ENCODE data around the gene KIF4B. TPM values are rescaled to one million over a fixed set of nuclear protein-coding genes. Genes with fewer than 3 reads are reported as not detected.

The KIF4B gene, protein sequence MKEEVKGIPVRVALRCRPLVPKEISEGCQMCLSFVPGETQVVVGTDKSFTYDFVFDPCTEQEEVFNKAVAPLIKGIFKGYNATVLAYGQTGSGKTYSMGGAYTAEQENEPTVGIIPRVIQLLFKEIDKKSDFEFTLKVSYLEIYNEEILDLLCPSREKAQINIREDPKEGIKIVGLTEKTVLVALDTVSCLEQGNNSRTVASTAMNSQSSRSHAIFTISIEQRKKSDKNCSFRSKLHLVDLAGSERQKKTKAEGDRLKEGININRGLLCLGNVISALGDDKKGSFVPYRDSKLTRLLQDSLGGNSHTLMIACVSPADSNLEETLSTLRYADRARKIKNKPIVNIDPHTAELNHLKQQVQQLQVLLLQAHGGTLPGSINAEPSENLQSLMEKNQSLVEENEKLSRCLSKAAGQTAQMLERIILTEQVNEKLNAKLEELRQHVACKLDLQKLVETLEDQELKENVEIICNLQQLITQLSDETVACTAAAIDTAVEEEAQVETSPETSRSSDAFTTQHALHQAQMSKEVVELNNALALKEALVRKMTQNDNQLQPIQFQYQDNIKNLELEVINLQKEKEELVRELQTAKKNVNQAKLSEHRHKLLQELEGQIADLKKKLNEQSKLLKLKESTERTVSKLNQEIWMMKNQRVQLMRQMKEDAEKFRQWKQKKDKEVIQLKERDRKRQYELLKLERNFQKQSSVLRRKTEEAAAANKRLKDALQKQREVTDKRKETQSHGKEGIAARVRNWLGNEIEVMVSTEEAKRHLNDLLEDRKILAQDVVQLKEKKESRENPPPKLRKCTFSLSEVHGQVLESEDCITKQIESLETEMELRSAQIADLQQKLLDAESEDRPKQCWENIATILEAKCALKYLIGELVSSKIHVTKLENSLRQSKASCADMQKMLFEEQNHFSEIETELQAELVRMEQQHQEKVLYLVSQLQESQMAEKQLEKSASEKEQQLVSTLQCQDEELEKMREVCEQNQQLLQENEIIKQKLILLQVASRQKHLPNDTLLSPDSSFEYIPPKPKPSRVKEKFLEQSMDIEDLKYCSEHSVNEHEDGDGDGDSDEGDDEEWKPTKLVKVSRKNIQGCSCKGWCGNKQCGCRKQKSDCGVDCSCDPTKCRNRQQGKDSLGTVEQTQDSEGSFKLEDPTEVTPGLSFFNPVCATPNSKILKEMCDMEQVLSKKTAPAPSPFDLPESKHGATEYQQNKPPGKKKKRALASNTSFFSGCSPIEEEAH
- not detected in 2 replicates for polyA plus RNA-seq
- 0.49 and 0.69 TPM in 2 replicates for polyA minus RNA-seq

DNA sequence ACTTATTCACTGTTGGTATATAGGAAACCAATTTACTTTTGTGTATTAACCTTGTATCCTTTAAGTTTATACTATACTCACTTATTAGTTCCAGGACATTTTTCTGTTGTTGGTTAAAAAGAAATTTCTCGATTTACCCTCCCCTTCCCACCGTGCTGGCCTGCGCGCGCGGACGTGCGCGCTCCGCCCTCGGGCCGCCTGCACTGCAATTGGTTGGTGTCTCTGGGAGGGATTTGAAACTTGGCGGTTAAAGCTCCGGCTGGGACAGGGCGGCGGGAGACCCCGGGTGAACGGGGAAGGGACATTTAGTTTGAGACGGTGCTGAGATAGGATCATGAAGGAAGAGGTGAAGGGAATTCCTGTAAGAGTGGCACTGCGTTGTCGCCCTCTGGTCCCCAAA, at the start of gene KIF4B:
TSS of gene KIF4B (plus strand) at position 230 of the 400 bp plus-strand sequence. CDS start at position 335, 105 bp downstream.
- Histone ChIP-seq H3K4me3 (ENCODE audit: low read length) (no peak within 1 kb of the TSS), H3K27ac (ENCODE audit: low read length) (no peak within 1 kb of the TSS), H3K36me3 (ENCODE audit: insufficient read depth, low read length) (no peaks in the 10 kb centered on the region), H3K9me3 (ENCODE audit: low read length) (no peaks in the 10 kb centered on the region), H3K79me2 (replicated peaks; ENCODE audit: insufficient read depth, low read length) (no peaks in the 10 kb centered on the region), H3K9me2 (ENCODE audit: insufficient read depth, low read length) (no peaks in the 10 kb centered on the region), H3K4me2 (ENCODE audit: low read length) (no peak within 1 kb of the TSS), H3F3A (ENCODE audit: insufficient read depth, low read length, poor library complexity, severe bottlenecking) (no peaks in the 10 kb centered on the region), H2AFZ (ENCODE audit: low read depth, low read length) (no peak within 1 kb of the TSS), H3K27me3 (ENCODE audit: insufficient read depth, low read depth, low read length) (no peaks in the 10 kb centered on the region), H3K9ac (ENCODE audit: low read length) (no peak within 1 kb of the TSS), H4K20me1 (ENCODE audit: insufficient read depth) (no peaks in the 10 kb centered on the region)
- TF ChIP-seq, protein P1, sequence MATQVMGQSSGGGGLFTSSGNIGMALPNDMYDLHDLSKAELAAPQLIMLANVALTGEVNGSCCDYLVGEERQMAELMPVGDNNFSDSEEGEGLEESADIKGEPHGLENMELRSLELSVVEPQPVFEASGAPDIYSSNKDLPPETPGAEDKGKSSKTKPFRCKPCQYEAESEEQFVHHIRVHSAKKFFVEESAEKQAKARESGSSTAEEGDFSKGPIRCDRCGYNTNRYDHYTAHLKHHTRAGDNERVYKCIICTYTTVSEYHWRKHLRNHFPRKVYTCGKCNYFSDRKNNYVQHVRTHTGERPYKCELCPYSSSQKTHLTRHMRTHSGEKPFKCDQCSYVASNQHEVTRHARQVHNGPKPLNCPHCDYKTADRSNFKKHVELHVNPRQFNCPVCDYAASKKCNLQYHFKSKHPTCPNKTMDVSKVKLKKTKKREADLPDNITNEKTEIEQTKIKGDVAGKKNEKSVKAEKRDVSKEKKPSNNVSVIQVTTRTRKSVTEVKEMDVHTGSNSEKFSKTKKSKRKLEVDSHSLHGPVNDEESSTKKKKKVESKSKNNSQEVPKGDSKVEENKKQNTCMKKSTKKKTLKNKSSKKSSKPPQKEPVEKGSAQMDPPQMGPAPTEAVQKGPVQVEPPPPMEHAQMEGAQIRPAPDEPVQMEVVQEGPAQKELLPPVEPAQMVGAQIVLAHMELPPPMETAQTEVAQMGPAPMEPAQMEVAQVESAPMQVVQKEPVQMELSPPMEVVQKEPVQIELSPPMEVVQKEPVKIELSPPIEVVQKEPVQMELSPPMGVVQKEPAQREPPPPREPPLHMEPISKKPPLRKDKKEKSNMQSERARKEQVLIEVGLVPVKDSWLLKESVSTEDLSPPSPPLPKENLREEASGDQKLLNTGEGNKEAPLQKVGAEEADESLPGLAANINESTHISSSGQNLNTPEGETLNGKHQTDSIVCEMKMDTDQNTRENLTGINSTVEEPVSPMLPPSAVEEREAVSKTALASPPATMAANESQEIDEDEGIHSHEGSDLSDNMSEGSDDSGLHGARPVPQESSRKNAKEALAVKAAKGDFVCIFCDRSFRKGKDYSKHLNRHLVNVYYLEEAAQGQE (IDR thresholded peaks at IDR 0.05; ENCODE audit: borderline replicate concordance), result no peak
- TF ChIP-seq EZH2 (IDR thresholded peaks at IDR 0.05; ENCODE audit: borderline replicate concordance, insufficient read depth, low read length, poor library complexity, severe bottlenecking) (no peak), POLR2AphosphoS5 (IDR thresholded peaks at IDR 0.05) (no peak), TAF1 (IDR thresholded peaks at IDR 0.05; ENCODE audit: low read depth) (no peak), EP300 (conservative IDR thresholded peaks at IDR 0.05; ENCODE audit: poor library complexity, severe bottlenecking) (no peak), MXI1 (conservative IDR thresholded peaks at IDR 0.05; ENCODE audit: poor library complexity, severe bottlenecking) (no peak)
- TF ChIP-seq, protein P2, sequence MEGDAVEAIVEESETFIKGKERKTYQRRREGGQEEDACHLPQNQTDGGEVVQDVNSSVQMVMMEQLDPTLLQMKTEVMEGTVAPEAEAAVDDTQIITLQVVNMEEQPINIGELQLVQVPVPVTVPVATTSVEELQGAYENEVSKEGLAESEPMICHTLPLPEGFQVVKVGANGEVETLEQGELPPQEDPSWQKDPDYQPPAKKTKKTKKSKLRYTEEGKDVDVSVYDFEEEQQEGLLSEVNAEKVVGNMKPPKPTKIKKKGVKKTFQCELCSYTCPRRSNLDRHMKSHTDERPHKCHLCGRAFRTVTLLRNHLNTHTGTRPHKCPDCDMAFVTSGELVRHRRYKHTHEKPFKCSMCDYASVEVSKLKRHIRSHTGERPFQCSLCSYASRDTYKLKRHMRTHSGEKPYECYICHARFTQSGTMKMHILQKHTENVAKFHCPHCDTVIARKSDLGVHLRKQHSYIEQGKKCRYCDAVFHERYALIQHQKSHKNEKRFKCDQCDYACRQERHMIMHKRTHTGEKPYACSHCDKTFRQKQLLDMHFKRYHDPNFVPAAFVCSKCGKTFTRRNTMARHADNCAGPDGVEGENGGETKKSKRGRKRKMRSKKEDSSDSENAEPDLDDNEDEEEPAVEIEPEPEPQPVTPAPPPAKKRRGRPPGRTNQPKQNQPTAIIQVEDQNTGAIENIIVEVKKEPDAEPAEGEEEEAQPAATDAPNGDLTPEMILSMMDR (IDR thresholded peaks at IDR 0.05; ENCODE audit: poor library complexity, severe bottlenecking), result no peak

DNA sequence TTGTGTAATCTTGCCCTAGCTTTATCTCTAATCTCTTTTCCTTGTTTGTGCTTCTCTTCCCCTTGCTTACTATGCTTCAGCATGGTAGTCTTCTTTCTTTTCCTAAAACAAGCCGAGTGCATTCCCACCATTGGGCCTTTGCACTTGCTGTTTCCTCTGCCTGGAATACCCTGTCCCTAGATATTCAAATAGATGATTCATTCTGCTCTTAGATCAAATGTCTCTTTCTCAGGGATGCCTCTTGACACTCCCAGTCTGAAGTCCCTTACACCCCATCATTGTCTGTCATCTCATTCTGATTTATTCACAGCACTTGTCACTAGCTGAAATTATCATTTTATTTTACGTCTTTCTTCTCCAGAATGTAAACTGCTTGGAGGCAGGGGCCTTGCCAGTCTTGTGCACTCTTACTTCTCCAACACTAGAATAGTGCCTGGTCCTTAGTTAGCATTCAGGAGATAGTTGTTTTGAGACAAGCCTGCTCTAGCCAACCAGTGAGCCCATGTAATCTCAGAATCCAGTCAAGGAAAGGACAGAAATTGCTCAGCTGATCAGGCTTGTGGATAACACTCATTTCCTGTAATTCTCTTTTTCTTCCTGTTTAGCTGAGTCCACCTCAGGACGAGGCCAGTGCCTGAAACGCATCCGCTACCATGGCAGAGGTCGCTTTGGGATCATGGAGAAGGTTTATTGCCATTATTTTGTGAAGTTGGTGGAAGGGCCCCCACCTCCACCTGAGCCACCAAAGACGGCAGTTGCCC, 47.3 kb upstream of the KIF4B start:
- H3K27ac ChIP-seq (ENCODE audit: low read length), result no peak overlapping the region
- no peak overlapping the region for H2AFZ ChIP-seq (ENCODE audit: low read depth, low read length)
- no peaks in the 10 kb centered on the region for H3K9me2 ChIP-seq (ENCODE audit: insufficient read depth, low read length)
- peaks cover 4% of the 10 kb centered on the region for H3K36me3 ChIP-seq (ENCODE audit: insufficient read depth, low read length)
- no peak overlapping the region for H3K4me2 ChIP-seq (ENCODE audit: low read length)
- no peaks in the 10 kb centered on the region for H3K9me3 ChIP-seq (ENCODE audit: low read length)
- no peaks in the 10 kb centered on the region for H3K79me2 ChIP-seq (replicated peaks; ENCODE audit: insufficient read depth, low read length)
- H4K20me1 ChIP-seq (ENCODE audit: insufficient read depth), result no peaks in the 10 kb centered on the region
- H3K4me3 ChIP-seq (ENCODE audit: low read length), result no peak overlapping the region
- no peak overlapping the region for H3K9ac ChIP-seq (ENCODE audit: low read length)
- H3K27me3 ChIP-seq (ENCODE audit: insufficient read depth, low read depth, low read length), result no peaks in the 10 kb centered on the region
- no peaks in the 10 kb centered on the region for H3F3A ChIP-seq (ENCODE audit: insufficient read depth, low read length, poor library complexity, severe bottlenecking)
- TF ChIP-seq TAF1 (IDR thresholded peaks at IDR 0.05; ENCODE audit: low read depth) (no peak), RAD21 (conservative IDR thresholded peaks at IDR 0.05) (no peak), EP300 (conservative IDR thresholded peaks at IDR 0.05; ENCODE audit: poor library complexity, severe bottlenecking) (no peak), POLR2AphosphoS5 (IDR thresholded peaks at IDR 0.05) (no peak), EZH2 (IDR thresholded peaks at IDR 0.05; ENCODE audit: borderline replicate concordance, insufficient read depth, low read length, poor library complexity, severe bottlenecking) (no peak), MXI1 (conservative IDR thresholded peaks at IDR 0.05; ENCODE audit: poor library complexity, severe bottlenecking) (no peak)
- TF ChIP-seq, protein P1 (IDR thresholded peaks at IDR 0.05; ENCODE audit: borderline replicate concordance), result no peak
- TF ChIP-seq, protein P2 (IDR thresholded peaks at IDR 0.05; ENCODE audit: poor library complexity, severe bottlenecking), result no peak
